GM18505 (cell line): ENCODE data around the gene SDK1.

Experiments
- ATAC-seq: cut with Tn5 transposase; IDR thresholded peaks from one replicate; pipeline ENCODE4 v1.9.1; 2021; ENCODE audit not compliant: unreplicated experiment
- POLR2A ChIP-seq: IDR thresholded peaks from 4 replicates; pipeline ENCODE4 v1.6.1; 2011; ENCODE audit warnings: borderline replicate concordance; ENCODE audit not compliant: insufficient read depth, insufficient read length; ENCODE audit errors: extremely low read depth

SDK1 gene

GRCh38 chr7:3994764-3995163 lies 693.7 kb downstream of the SDK1 start:
- TF ChIP-seq POLR2A = no peak
- no peak for ATAC-seq

GRCh38 chr7:3995187-3995586 lies 694.1 kb downstream of the SDK1 start:
- ATAC-seq = no peak
- TF ChIP-seq POLR2A = no peak

DNA sequence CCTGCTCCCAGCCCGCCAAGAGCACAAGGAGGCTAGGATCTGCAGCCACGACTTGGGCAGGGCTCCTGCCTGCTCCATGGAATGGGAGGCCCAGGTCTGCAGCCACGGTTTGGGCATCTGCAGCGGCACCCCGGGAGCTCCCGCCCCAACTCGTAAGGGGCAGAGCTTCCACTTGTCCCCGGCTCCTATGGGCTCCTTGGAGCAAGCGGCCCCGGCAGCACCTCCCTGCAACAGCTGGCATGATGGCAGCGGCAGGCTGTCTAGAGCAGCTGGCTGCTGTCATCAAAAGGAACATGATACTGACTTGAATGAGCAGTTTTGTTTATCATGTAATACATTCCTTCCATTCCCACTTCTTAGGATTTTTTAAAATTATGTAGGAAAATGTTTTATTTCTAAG lies 697.0 kb downstream of the SDK1 start:
- no peak for TF ChIP-seq POLR2A
- no peak for ATAC-seq

GRCh38 chr7:4000139-4000538 lies 699.1 kb downstream of the SDK1 start:
- no peak for ATAC-seq
- no peak for TF ChIP-seq POLR2A

DNA sequence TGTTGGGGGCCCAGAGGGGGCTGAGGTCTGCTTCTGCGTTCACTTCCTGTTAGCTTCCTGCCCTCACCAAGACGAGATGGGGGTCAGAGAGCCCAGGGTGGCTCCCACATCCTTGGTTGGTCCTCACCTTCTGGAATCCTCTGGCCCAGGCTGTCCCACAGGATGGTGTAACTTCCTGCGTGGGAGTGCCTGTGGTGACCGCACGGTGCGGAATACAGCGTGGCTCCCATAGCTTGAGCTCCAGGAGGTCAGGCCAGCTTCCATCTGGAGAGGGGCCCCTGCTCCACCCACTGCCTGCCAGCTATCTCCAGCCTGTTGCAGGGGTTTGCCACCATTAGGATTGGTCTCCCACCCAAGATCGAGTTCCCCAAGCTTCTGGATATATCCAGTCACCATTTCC lies 699.9 kb downstream of the SDK1 start:
- ATAC-seq = no peak
- TF ChIP-seq POLR2A = no peak

- ATAC-seq = no peak
- TF ChIP-seq POLR2A = no peak
Measured at GRCh38 chr7:4001742-4002141, 700.7 kb downstream of the SDK1 start.

DNA sequence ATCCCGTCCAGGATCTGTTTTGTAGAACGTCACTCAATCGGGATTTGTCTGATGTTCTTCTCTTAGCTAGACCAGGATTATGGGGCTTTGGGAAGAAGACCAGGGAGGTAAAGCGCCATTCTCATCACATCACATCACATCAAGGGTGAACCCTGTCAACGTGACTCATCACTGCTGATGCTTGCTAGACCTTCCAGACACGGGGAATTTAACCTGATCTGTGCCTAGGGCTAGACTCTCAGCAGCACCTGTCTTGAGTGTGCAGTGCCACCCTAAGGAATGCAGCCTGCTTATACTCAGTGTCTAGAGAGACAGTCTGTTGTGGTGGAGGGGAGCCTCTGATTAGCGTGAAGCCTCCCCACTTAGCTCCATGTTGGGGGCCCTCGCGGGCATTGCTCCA lies 702.5 kb downstream of the SDK1 start:
- ATAC-seq = no peak
- TF ChIP-seq POLR2A = no peak

DNA sequence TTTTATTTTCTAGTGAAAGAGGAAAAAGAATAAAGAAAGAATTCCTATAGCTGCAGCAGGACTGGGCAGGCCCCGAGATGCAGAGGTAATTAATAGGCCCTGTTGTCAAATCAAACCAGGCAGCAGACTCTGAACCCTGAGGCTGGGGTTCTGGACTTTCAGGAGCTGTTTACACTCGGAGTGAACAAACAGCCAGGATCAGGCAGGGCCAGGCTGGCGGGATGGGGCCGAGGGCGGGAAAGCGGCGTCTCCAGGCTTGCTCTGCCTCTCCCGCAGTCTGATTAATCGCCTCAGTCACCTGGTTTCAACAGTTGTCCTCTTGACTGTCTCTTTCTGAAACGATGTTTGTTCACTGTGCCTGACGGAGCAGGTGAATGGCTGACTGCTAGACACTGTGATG lies 705.6 kb downstream of the SDK1 start:
- no peak for TF ChIP-seq POLR2A
- no peak for ATAC-seq

GRCh38 chr7:4009211-4010060 lies 708.4 kb downstream of the SDK1 start:
- no peak for ATAC-seq
- no peak for TF ChIP-seq POLR2A

- ATAC-seq = no peak
- no peak for TF ChIP-seq POLR2A
Measured at GRCh38 chr7:4010061-4010605, 709.1 kb downstream of the SDK1 start.

DNA sequence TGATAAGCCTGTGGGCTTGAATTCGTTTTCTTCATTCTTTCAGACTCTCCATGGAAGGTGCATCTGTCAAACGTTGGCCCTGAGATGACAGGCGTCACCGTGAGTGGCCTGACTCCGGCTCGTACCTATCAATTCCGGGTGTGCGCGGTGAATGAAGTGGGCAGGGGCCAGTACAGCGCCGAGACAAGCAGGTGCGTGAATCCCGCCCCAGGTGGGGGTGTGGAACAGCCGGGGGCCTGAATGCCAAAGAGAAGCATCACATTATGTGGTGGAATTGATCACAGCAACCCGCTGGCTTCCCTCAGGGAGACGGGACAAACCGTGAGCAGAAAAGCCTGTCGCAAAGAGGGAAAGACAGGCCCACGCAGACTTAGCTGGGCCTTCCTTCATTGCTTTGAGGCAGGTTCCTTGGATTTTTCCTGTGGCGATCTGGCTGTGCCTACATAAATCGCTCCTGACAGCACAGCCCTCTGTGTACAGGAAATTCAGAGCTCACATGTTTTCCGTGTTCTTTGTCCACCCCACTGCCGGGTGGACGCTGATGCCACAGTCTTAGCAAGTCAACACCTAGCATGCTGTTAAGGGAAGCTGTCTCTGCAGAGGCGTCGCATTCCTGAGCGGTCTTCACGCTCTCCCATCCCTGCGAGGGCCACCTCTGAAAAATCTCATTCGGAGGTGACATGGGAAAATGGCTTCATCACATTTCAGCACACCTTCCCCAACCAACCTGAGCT lies 710.0 kb downstream of the SDK1 start:
- no peak for ATAC-seq
- no peak for TF ChIP-seq POLR2A

DNA sequence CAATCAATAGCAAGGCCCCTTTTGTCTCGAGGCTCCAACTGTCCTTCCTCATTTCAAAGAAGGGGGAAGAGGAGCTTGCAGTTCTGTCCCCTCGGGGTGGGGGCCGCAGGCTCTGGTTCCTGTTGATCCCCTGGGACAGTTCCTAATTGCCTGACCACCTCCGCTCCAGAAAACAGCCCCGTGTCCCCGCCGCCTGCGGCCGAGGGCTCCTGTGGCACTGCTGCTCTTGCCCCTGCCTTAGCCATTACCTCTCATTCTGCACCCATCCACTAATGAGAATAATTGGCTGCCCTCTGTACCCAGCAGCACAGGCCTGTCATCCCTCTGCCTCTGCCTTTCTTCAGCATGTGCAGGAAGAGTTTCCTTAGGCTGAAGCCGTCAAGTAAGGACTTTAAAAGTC lies 712.7 kb downstream of the SDK1 start:
- no peak for TF ChIP-seq POLR2A
- no peak for ATAC-seq

- TF ChIP-seq POLR2A = no peak
- no peak for ATAC-seq
Measured at GRCh38 chr7:4014346-4015050, 713.4 kb downstream of the SDK1 start.

- ATAC-seq = no peak
- TF ChIP-seq POLR2A = no peak
Measured at GRCh38 chr7:4015371-4015770, 714.3 kb downstream of the SDK1 start.

DNA sequence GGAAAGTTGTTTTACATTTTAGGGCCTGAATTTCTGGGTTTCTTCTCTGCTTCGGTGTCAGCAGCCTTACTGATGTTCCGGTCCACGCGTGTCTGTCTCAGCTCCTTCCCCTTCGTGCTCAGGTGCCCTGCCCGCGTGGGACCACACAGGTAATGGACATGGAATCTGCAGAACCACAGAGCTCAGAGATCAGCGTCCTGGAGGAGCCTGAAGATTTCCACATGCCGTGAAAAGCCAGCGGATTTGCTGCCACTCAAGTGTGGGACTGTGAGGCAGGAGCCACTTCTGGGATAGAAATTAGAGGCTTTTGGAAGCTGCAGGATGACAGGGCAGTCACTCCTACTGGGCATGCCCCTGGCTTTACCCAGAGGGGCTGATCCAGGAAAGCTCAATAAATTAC lies 714.9 kb downstream of the SDK1 start:
- TF ChIP-seq POLR2A = no peak
- no peak for ATAC-seq
